Measurements from ENCODE around the gene ILKAP. TPM values are rescaled to one million over a fixed set of nuclear protein-coding genes. Genes with fewer than 3 reads are reported as not detected.
A peak's percentile ranks its signal among the peaks of the same experiment; 100 is the strongest.

The ILKAP gene
- polyA plus RNA-seq, 1 experiment, result 31.1 TPM

GRCh38 chr2:238239543-238239862 lies 36.0 kb upstream of the ILKAP start:
- Histone ChIP-seq H3K27me3 (ENCODE audit: control insufficient read depth, insufficient read depth, low read length) (peaks cover 16% of the 10 kb centered on the region), H3K36me3 (ENCODE audit: control insufficient read depth, insufficient read depth, low read length) (no peaks in the 10 kb centered on the region), H3K4me3 (ENCODE audit: low read depth, low read length) (peak overlapping the region; percentile 54)
- no peak for DNase-seq (ENCODE audit: low read depth)
- TF ChIP-seq, protein P1, sequence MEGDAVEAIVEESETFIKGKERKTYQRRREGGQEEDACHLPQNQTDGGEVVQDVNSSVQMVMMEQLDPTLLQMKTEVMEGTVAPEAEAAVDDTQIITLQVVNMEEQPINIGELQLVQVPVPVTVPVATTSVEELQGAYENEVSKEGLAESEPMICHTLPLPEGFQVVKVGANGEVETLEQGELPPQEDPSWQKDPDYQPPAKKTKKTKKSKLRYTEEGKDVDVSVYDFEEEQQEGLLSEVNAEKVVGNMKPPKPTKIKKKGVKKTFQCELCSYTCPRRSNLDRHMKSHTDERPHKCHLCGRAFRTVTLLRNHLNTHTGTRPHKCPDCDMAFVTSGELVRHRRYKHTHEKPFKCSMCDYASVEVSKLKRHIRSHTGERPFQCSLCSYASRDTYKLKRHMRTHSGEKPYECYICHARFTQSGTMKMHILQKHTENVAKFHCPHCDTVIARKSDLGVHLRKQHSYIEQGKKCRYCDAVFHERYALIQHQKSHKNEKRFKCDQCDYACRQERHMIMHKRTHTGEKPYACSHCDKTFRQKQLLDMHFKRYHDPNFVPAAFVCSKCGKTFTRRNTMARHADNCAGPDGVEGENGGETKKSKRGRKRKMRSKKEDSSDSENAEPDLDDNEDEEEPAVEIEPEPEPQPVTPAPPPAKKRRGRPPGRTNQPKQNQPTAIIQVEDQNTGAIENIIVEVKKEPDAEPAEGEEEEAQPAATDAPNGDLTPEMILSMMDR (IDR thresholded peaks at IDR 0.05; ENCODE audit: insufficient read depth, low read depth, low read length), result no peak
- CTCF ChIA-PET, result interaction anchor here (1.7 kb wide), 1 partner anchor 24 kb away, joined by 8 read pairs; no protein-coding TSS in a partner anchor
- POLR2A ChIA-PET, result no interaction called here

- ChIA-PET CTCF (interaction anchor here (1.7 kb wide), 1 partner anchor 25 kb away, joined by 8 read pairs; no protein-coding TSS in a partner anchor), POLR2A (no interaction called here)
- Histone ChIP-seq H3K27me3 (ENCODE audit: control insufficient read depth, insufficient read depth, low read length) (peaks cover 16% of the 10 kb centered on the region), H3K4me3 (ENCODE audit: low read depth, low read length) (peak overlapping the region; percentile 54), H3K36me3 (ENCODE audit: control insufficient read depth, insufficient read depth, low read length) (no peaks in the 10 kb centered on the region)
- TF ChIP-seq, protein P1 (IDR thresholded peaks at IDR 0.05; ENCODE audit: insufficient read depth, low read depth, low read length), result no peak
- no peak for DNase-seq (ENCODE audit: low read depth)
Observed at GRCh38 chr2:238238766-238239542, 35.5 kb upstream of the ILKAP start.

DNA sequence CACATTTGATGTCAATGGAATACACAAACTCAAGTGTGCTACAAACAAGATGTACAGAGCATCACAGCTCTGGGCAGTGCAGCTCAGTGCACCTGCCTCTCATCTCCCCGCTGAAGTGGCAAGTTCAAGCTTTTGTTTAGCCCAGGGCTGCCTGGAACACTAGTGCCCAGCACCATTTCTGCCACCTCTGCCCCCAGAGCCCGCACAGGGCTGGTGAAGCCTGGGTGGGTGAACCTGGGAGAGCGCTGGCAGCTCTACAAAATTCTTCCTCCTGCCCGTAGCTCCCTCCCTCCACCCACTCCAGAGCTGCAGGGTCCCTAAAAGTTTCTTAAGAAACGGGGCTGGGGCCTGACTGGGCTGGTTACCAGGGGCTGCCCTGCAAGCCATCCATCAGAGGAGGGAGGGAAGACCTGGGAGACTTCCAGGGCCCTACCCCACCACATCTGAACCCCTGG lies 34.8 kb upstream of the ILKAP start:
- POLR2A ChIA-PET, result no interaction called here
- H3K27me3 ChIP-seq (ENCODE audit: control insufficient read depth, insufficient read depth, low read length), result peaks cover 16% of the 10 kb centered on the region
- DNase-seq (ENCODE audit: low read depth), result no peak
- H3K36me3 ChIP-seq (ENCODE audit: control insufficient read depth, insufficient read depth, low read length), result no peaks in the 10 kb centered on the region
- TF ChIP-seq, protein P1 (IDR thresholded peaks at IDR 0.05; ENCODE audit: insufficient read depth, low read depth, low read length), result no peak
- H3K4me3 ChIP-seq (ENCODE audit: low read depth, low read length), result no peak overlapping the region
- CTCF ChIA-PET, result no interaction called here

DNA sequence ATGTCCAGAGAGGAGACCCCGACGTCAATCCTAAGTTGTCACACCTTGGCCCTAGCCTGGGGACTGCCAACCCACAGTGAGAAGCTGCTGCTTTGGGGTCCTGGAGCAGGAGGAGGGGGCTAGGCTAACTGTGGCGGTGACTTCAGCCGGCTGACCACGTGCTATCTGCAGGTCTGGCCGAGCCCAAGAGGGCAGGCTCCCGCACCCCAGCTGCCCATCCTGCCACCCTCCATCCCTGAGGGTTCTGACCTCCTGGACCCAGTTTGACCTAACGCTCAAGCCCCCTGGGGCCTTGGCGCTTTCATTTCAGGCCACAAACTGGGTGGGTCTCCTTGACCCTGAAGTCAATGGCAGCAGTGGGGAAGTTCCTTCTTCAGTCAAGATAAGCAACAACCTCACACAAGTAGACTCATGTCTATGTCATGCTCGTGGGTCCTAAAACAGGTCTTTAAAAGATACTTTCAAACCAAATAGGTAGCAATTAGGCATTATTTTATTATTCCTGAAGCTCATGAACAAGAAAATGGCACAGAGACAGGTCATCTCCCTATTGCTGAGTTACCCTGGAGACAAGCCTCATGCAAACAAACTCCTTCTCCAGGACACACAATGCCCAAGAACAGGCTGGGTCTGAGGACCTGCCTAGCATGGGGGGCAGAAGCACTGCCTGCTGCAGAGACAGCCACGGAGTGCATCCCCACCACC lies 34.1 kb upstream of the ILKAP start:
- POLR2A ChIA-PET, result no interaction called here
- no peak overlapping the region for H3K4me3 ChIP-seq (ENCODE audit: low read depth, low read length)
- no peak for DNase-seq (ENCODE audit: low read depth)
- H3K27me3 ChIP-seq (ENCODE audit: control insufficient read depth, insufficient read depth, low read length), result peaks cover 16% of the 10 kb centered on the region
- H3K36me3 ChIP-seq (ENCODE audit: control insufficient read depth, insufficient read depth, low read length), result no peaks in the 10 kb centered on the region
- TF ChIP-seq, protein P1 (IDR thresholded peaks at IDR 0.05; ENCODE audit: insufficient read depth, low read depth, low read length), result no peak
- CTCF ChIA-PET, result no interaction called here

DNA sequence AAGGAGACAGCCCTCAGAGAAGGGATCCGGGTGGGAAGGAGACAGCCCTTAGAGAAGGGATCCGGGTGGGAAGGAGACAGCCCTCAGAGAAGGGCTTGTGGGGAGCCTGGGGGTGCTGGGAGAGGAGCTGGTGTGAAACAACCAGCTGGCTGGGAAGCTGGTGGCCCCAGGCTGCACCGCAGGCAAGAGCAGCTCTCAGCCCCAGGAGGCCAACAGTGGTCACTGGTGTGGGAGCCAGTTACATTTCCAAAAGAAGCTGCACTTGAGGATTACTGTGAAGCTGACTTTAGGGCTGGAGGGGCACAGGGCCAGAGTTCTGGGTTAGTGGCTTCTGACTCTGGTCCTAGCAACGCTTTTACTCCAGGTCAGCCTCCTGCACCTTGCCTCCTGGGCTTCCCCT lies 33.1 kb upstream of the ILKAP start:
- no peak for DNase-seq (ENCODE audit: low read depth)
- POLR2A ChIA-PET, result no interaction called here

More for the DNA sequence above, 33.1 kb upstream of the ILKAP start:
- TF ChIP-seq, protein P1 (IDR thresholded peaks at IDR 0.05; ENCODE audit: insufficient read depth, low read depth, low read length), result no peak
- Histone ChIP-seq H3K36me3 (ENCODE audit: control insufficient read depth, insufficient read depth, low read length) (no peaks in the 10 kb centered on the region), H3K27me3 (ENCODE audit: control insufficient read depth, insufficient read depth, low read length) (peaks cover 14% of the 10 kb centered on the region), H3K4me3 (ENCODE audit: low read depth, low read length) (no peak overlapping the region)
- CTCF ChIA-PET, result interaction anchor here (1.2 kb wide), 1 partner anchor 20 kb away, joined by 3 read pairs; no protein-coding TSS in a partner anchor
